CD4-positive, alpha-beta memory T cell (primary cell): Measurements from ENCODE around the gene CACNA1D. TPM values are rescaled to one million over a fixed set of nuclear protein-coding genes. Genes with fewer than 3 reads are reported as not detected.
A peak's percentile ranks its signal among the peaks of the same experiment; 100 is the strongest.

Source experiments
- CTCF ChIA-PET: fragments of 350-600 bp; sonication (Branson Sonifier 250); formaldehyde crosslinking; loops from one replicate; lab custom pipeline; 2021; ENCODE audit warnings: inconsistent platforms; ENCODE audit not compliant: partially characterized antibody; lab: Charles Lee
- POLR2A ChIA-PET: fragments of 350-600 bp; sonication (Branson Sonifier 250); formaldehyde crosslinking; loops from one replicate; lab custom pipeline; 2021; ENCODE audit not compliant: partially characterized antibody; lab: Charles Lee
- DNase-seq, 5 donors: peaks; one replicate each; pipeline versions ENCODE4 v3.0.0 to v3.0.0-alpha.2; 2020 to 2022; ENCODE audit warnings: mixed read lengths in 1 of 5
- H3K27ac ChIP-seq: one replicate; pipeline ENCODE4 v1.7.0; 2013; ENCODE audit warnings: low read depth, low read length
- H3K27me3 ChIP-seq: 2 replicates; pipeline ENCODE4 v1.7.0; 2013; ENCODE audit warnings: mild to moderate bottlenecking, low read length, moderate library complexity; ENCODE audit not compliant: insufficient read depth
- H3K36me3 ChIP-seq: 2 replicates; pipeline ENCODE4 v1.7.0; 2013; ENCODE audit warnings: mild to moderate bottlenecking, low read length, moderate library complexity; ENCODE audit not compliant: insufficient read depth
- H3K4me1 ChIP-seq: 2 replicates; pipeline ENCODE4 v1.7.0; 2013; ENCODE audit warnings: mild to moderate bottlenecking, low read length, moderate library complexity; ENCODE audit not compliant: insufficient read depth
- H3K4me3 ChIP-seq, 2 donors: one replicate each; pipeline ENCODE4 v1.7.0; 2013; ENCODE audit warnings: low read length in 2 of 2, mild to moderate bottlenecking in 1 of 2
- H3K9me3 ChIP-seq, 2 donors: one replicate each; pipeline ENCODE4 v1.7.0; 2013; ENCODE audit warnings: low read length in 2 of 2, control low read depth in 1 of 2; ENCODE audit not compliant: control insufficient read depth in 1 of 2
- H3K27ac Mint-ChIP-seq, 7 donors: one replicate each; pipeline ENCODE4 v1.8.0; 2020 to 2021; ENCODE audit warnings: mixed read lengths in 7 of 7, mild to moderate bottlenecking in 6 of 7, inconsistent platforms in 3 of 7, moderate library complexity in 3 of 7
- H3K27me3 Mint-ChIP-seq, 2 donors: one replicate each; pipeline ENCODE4 v1.8.0; 2020 to 2021; ENCODE audit warnings: mixed read lengths in 2 of 2
- H3K36me3 Mint-ChIP-seq, 2 donors: one replicate each; pipeline ENCODE4 v1.8.0; 2020 to 2021; ENCODE audit warnings: mixed read lengths in 2 of 2, inconsistent platforms in 1 of 2, mild to moderate bottlenecking in 1 of 2
- H3K4me1 Mint-ChIP-seq, 4 donors: one replicate each; pipeline ENCODE4 v1.8.0; 2020 to 2021; ENCODE audit warnings: mixed read lengths in 4 of 4, mild to moderate bottlenecking in 1 of 4
- H3K4me3 Mint-ChIP-seq, 8 donors: one replicate each; pipeline ENCODE4 v1.8.0; 2020 to 2021; ENCODE audit warnings: mixed read lengths in 8 of 8, mild to moderate bottlenecking in 7 of 8, moderate library complexity in 6 of 8, inconsistent platforms in 3 of 8
- H3K9me3 Mint-ChIP-seq, 8 donors: one replicate each; pipeline ENCODE4 v1.8.0; 2020 to 2021; ENCODE audit warnings: mixed read lengths in 8 of 8, mild to moderate bottlenecking in 5 of 8, inconsistent platforms in 3 of 8, moderate library complexity in 1 of 8
- intact Hi-C: fragments of 100-400 bp; cut with micrococcal nuclease; formaldehyde crosslinking; loops from one replicate; pipeline ENCODE4 v1.15.1; 2023
- polyA plus RNA-seq, 2 donors: library from polyadenylated mRNA; unstranded; fragments of 300-500 nt; fragmentation: Illumina TruSeq; gene quantifications; one replicate each; pipeline ENCODE4 v1.2.3, GENCODE V29; 2021
- total RNA-seq, 2 experiments: library from RNA; stranded (reverse); gene quantifications; one replicate each; pipeline ENCODE4 v1.2.3, GENCODE V29; 2021

Gene CACNA1D
- total and polyA plus RNA-seq, 4 experiments from 2014 or later, result 0.06 TPM; not detected in 3

GRCh38 chr3:53842436-53843194 is 348.2 kb downstream of the CACNA1D start:
- Histone ChIP-seq H3K4me1 (no peaks in the 10 kb centered on the region), H3K4me3 (no peak overlapping the region), H3K36me3 (no peaks in the 10 kb centered on the region), H3K27ac (no peak overlapping the region), H3K27me3 (peaks cover 5% of the 10 kb centered on the region), H3K9me3 (no peaks in the 10 kb centered on the region)
- POLR2A ChIA-PET, result no interaction called here
- Mint-ChIP-seq H3K27me3 (peaks cover 23 to 32% of the 10 kb centered on the region in 2 donors), H3K4me1 (peaks cover 2 to 13% (median 7%) of the 10 kb centered on the region in 4 donors), H3K27ac (no peak overlapping the region), H3K4me3 (peak overlapping the region in 1 of 8 donors; percentile 30), H3K9me3 (no peaks in the 10 kb centered on the region), H3K36me3 (no peaks in the 10 kb centered on the region)
- intact Hi-C loops, result no loop called here
- DNase-seq, result no peak
- CTCF ChIA-PET, result no interaction called here

GRCh38 chr3:53843195-53844177 is 349.1 kb downstream of the CACNA1D start:
- H3K9me3 Mint-ChIP-seq, result no peaks in the 10 kb centered on the region
- H3K4me1 ChIP-seq, result no peaks in the 10 kb centered on the region
- peaks cover 22 to 32% of the 10 kb centered on the region in 2 donors for H3K27me3 Mint-ChIP-seq
- ChIA-PET CTCF (no interaction called here), POLR2A (no interaction called here)
- no peak overlapping the region for H3K4me3 ChIP-seq
- peaks cover 2 to 13% (median 7%) of the 10 kb centered on the region in 4 donors for H3K4me1 Mint-ChIP-seq
- H3K4me3 Mint-ChIP-seq, result peak overlapping the region in 2 of 8 donors; percentile 14 to 60
- peaks cover 5% of the 10 kb centered on the region for H3K27me3 ChIP-seq
- no peak overlapping the region for H3K27ac Mint-ChIP-seq
- no peaks in the 10 kb centered on the region for H3K36me3 Mint-ChIP-seq
- intact Hi-C loops, result no loop called here
- no peak for DNase-seq
- no peaks in the 10 kb centered on the region for H3K36me3 ChIP-seq
- H3K9me3 ChIP-seq, result no peaks in the 10 kb centered on the region
- no peak overlapping the region for H3K27ac ChIP-seq

- Histone ChIP-seq H3K4me3 (no peak overlapping the region), H3K27me3 (peaks cover 5% of the 10 kb centered on the region), H3K27ac (no peak overlapping the region), H3K36me3 (no peaks in the 10 kb centered on the region), H3K4me1 (no peaks in the 10 kb centered on the region), H3K9me3 (no peaks in the 10 kb centered on the region)
- ChIA-PET POLR2A (interaction anchor here (1.1 kb wide), 1 partner anchor 47 kb away, joined by 5 read pairs; the partner anchor contains the start of gene SELENOK), CTCF (interaction anchor here (1.0 kb wide), 1 partner anchor 9 kb away, joined by 3 read pairs; no protein-coding TSS in a partner anchor)
- Mint-ChIP-seq H3K27ac (peak overlapping the region in 1 of 7 donors; percentile 8), H3K9me3 (no peaks in the 10 kb centered on the region), H3K4me1 (peaks cover 2 to 13% (median 7%) of the 10 kb centered on the region in 4 donors), H3K27me3 (peaks cover 30 to 35% of the 10 kb centered on the region in 2 donors), H3K4me3 (peak overlapping the region in 7 of 8 donors; percentile 7 to 75 (median 66)), H3K36me3 (no peaks in the 10 kb centered on the region)
- intact Hi-C loops, result no loop called here
- DNase-seq, result no peak
Observed at GRCh38 chr3:53844262-53845102, 350.1 kb downstream of the CACNA1D start.

- CTCF ChIA-PET, result interaction anchor here (0.9 to 1.0 kb wide), 2 partner anchors 8 to 546 kb away, joined by 3 read pairs; no protein-coding TSS in a partner anchor
- H3K27me3 ChIP-seq, result peaks cover 5% of the 10 kb centered on the region
Observed at GRCh38 chr3:53845103-53845880, 350.9 kb downstream of the CACNA1D start.

GRCh38 chr3:53845881-53846133 is 351.4 kb downstream of the CACNA1D start:
- ChIA-PET POLR2A (interaction anchor here (1.1 kb wide), 1 partner anchor 8 kb away, joined by 4 read pairs; no protein-coding TSS in a partner anchor), CTCF (interaction anchor here (0.9 kb wide), 1 partner anchor 547 kb away, joined by 3 read pairs; no protein-coding TSS in a partner anchor)
- Histone ChIP-seq H3K27ac (no peak overlapping the region), H3K36me3 (no peaks in the 10 kb centered on the region), H3K4me1 (no peaks in the 10 kb centered on the region), H3K4me3 (peak overlapping the region in 1 of 2 donors; percentile 14), H3K9me3 (no peaks in the 10 kb centered on the region), H3K27me3 (peaks cover 5% of the 10 kb centered on the region)
- no peak for DNase-seq
- Mint-ChIP-seq H3K36me3 (no peaks in the 10 kb centered on the region), H3K27ac (no peak overlapping the region), H3K27me3 (peaks cover 30 to 39% of the 10 kb centered on the region in 2 donors), H3K4me3 (peak overlapping the region in 6 of 8 donors; percentile 32 to 74 (median 65)), H3K9me3 (no peaks in the 10 kb centered on the region), H3K4me1 (peaks cover 2 to 13% (median 7%) of the 10 kb centered on the region in 4 donors)
- intact Hi-C loops, result no loop called here

More at GRCh38 chr3:53845103-53845880, 350.9 kb downstream of the CACNA1D start:
- intact Hi-C loops, result no loop called here
- Mint-ChIP-seq H3K36me3 (no peaks in the 10 kb centered on the region), H3K9me3 (no peaks in the 10 kb centered on the region), H3K4me3 (peak overlapping the region; percentile 38 to 75 (median 68)), H3K27ac (peak overlapping the region in 2 of 7 donors; percentile 27 to 63), H3K27me3 (peaks cover 30 to 39% of the 10 kb centered on the region in 2 donors), H3K4me1 (peaks cover 2 to 13% (median 7%) of the 10 kb centered on the region in 4 donors)
- no peaks in the 10 kb centered on the region for H3K9me3 ChIP-seq
- H3K4me3 ChIP-seq, result peak overlapping the region in 1 of 2 donors; percentile 14
- POLR2A ChIA-PET, result interaction anchor here (1.1 kb wide), 2 partner anchors 8 to 46 kb away, joined by 4 to 5 read pairs; partner anchors contain the start of gene SELENOK
- no peak for DNase-seq
- no peaks in the 10 kb centered on the region for H3K36me3 ChIP-seq
- H3K4me1 ChIP-seq, result no peaks in the 10 kb centered on the region
- H3K27ac ChIP-seq, result no peak overlapping the region
